ENCODE measurements around the gene LY6G5C. TPM values are rescaled to one million over a fixed set of nuclear protein-coding genes. Genes with fewer than 3 reads are reported as not detected.

LY6G5C gene
- total RNA-seq, 2 donors from 2014 or later: not detected

DNA sequence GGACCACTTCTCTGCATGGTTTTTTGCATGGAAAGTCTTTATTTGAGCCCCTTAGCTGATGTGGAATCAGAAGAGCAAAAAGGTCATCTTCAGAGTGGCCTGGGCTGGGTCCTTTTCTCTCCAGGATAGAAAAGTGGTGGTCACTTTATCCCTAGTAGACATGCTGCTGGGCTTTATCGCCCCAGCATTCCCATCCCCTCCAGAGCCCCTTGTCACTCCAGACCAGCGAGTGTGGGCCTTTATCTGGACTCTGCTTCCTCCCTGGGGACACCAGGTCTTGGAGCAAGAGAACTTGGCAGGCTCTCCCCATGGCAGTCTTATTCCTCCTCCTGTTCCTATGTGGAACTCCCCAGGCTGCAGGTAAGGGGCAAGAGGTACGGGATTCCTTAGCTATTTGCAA, 25.7 kb upstream of the LY6G5C start, which contains the start of gene LY6G6F:
Gene LY6G6F, plus strand, starts transcription at position 268 of the 400 bp plus-strand sequence. Its CDS starts 41 bp downstream, at position 309.
- DNase-seq (ENCODE audit: low spot score) (no peak), ATAC-seq (ENCODE audit: insufficient number of reproducible peaks, low FRiP score, low read depth) (no peak)
- Histone ChIP-seq H3K4me1 (ENCODE audit: control insufficient read depth in 1 of 2, low read depth in 2 of 2) (peaks cover 10 to 13% of the 10 kb centered on the region in 2 donors), H3K36me3 (no peaks in the 10 kb centered on the region), H3K27ac (no peak within 1 kb of the TSS), H3K27me3 (replicated peaks; ENCODE audit: insufficient read depth) (no peaks in the 10 kb centered on the region), H3K4me3 (no peak within 1 kb of the TSS), H3K9me3 (no peaks in the 10 kb centered on the region)
- TF ChIP-seq CTCF (IDR thresholded peaks at IDR 0.05): no peak

DNA sequence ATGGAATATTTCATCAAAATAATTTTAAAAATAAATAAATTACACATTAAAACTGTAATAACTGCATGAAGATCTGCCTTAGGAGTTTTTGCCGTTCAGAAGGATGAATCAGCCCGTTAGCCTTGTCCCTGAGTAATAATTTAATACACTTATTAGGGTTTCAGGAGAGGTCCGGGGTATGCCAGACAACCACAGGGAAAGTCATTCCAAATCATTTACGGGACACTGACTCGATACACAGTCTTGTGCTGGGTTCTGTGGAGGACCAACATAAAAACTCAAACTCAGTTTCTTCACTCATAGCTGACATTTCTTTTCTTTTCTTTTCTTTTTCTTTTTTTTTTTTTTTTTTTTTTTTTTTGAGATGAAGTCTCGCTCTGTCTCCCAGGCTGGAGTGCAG, 25.1 kb upstream of the LY6G5C start:
- Histone ChIP-seq H3K4me1 (ENCODE audit: control insufficient read depth in 1 of 2, low read depth in 2 of 2) (peaks cover 13 to 19% of the 10 kb centered on the region in 2 donors), H3K9me3 (no peaks in the 10 kb centered on the region), H3K4me3 (no peak overlapping the region), H3K27ac (no peak overlapping the region), H3K36me3 (no peaks in the 10 kb centered on the region), H3K27me3 (replicated peaks; ENCODE audit: insufficient read depth) (no peaks in the 10 kb centered on the region)
- no peak for TF ChIP-seq CTCF (IDR thresholded peaks at IDR 0.05)
- ATAC-seq (ENCODE audit: insufficient number of reproducible peaks, low FRiP score, low read depth) (no peak), DNase-seq (ENCODE audit: low spot score) (no peak)

- H3K27ac ChIP-seq: peak within 1 kb of the TSS; percentile 95 to 97
- peak; percentile 19 for TF ChIP-seq CTCF (IDR thresholded peaks at IDR 0.05)
- ATAC-seq (ENCODE audit: insufficient number of reproducible peaks, low FRiP score, low read depth) (peak; percentile 95), DNase-seq (ENCODE audit: low spot score) (peak; percentile 97)
- peak within 1 kb of the TSS; percentile 92 for H3K4me3 ChIP-seq
- H3K9me3 ChIP-seq: no peaks in the 10 kb centered on the region
- H3K27me3 ChIP-seq (replicated peaks; ENCODE audit: insufficient read depth): no peaks in the 10 kb centered on the region
- peaks cover 13 to 23% of the 10 kb centered on the region in 2 donors for H3K4me1 ChIP-seq (ENCODE audit: control insufficient read depth in 1 of 2, low read depth in 2 of 2)
- H3K36me3 ChIP-seq: peaks cover 6% of the 10 kb centered on the region
Measured at GRCh38 chr6:31702819-31703716, 22.2 kb upstream of the LY6G5C start, which contains the start of gene ABHD16A. Gene ABHD16A, minus strand, starts transcription at chr6:31703324. Its CDS starts 43 bp downstream, at chr6:31703281.

DNA sequence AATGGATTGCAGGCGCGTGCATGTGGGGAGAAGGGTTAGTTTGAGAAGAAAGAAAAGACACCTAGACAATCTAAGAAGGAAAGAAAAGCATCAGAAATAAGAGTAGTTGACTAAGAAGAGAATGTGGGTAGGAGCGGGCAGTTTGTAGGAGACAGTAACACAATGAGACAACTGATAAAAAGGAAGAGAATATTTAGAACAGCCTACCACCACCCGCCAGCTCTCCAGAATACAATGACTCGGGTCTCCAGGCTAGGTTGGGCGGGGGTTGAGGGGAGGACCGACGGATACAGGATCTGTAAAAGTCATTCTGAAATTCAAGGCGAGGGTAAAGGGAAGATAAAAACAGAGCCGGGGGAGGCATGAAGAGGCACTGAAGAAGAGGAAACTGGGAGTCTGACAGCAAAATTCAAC, 21.5 kb upstream of the LY6G5C start:
- no peak for TF ChIP-seq CTCF (IDR thresholded peaks at IDR 0.05)
- Histone ChIP-seq H3K4me1 (ENCODE audit: control insufficient read depth in 1 of 2, low read depth in 2 of 2) (peaks cover 13 to 23% of the 10 kb centered on the region in 2 donors), H3K27ac (peak overlapping the region; percentile 95 to 97), H3K36me3 (peaks cover 9% of the 10 kb centered on the region), H3K9me3 (no peaks in the 10 kb centered on the region), H3K4me3 (peak overlapping the region; percentile 92), H3K27me3 (replicated peaks; ENCODE audit: insufficient read depth) (no peaks in the 10 kb centered on the region)
- no peak for ATAC-seq (ENCODE audit: insufficient number of reproducible peaks, low FRiP score, low read depth)
- no peak for DNase-seq (ENCODE audit: low spot score)

DNA sequence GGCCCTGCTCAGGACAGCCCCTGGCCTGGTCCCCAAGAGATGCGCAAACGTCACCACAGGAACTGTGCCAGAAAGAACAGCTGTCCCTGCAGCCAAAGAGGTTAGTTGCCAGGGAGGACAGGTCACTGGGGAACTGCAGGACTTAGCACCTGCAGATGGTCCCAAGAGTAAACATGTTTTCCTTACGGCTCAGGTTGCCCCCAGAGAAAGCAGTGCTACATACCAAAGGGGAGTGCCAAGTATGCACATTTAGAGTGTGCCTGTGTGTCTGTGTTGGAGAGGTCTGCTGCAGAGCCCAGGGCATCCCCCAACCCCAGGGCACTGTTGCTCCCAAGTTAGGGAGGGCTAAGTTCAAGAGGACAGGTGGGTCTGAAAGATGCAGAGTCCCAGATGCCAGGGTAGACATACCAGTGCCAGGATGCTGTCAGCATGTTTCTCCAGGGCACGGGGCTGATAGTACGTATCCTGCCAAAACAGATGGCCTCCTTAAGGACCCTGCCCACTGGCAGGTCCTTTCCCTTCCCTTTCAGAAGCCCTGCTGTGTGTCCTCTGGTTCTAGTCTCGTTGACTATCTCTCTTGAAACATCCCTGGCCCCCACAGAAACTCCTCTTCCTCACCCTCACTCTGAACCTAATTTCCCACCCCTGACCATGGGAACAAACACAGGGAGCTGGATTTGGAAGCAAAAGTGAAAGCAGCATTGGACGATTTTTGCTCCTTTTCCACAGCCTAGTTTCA, 21.0 kb upstream of the LY6G5C start:
- no peak for TF ChIP-seq CTCF (IDR thresholded peaks at IDR 0.05)
- no peak for DNase-seq (ENCODE audit: low spot score)

More for the DNA sequence above, 21.0 kb upstream of the LY6G5C start:
- peak overlapping the region; percentile 92 for H3K4me3 ChIP-seq
- no peaks in the 10 kb centered on the region for H3K9me3 ChIP-seq
- H3K4me1 ChIP-seq (ENCODE audit: control insufficient read depth in 1 of 2, low read depth in 2 of 2): peaks cover 13 to 23% of the 10 kb centered on the region in 2 donors
- H3K27ac ChIP-seq: peak overlapping the region; percentile 95 to 97
- H3K36me3 ChIP-seq: peaks cover 9% of the 10 kb centered on the region
- no peaks in the 10 kb centered on the region for H3K27me3 ChIP-seq (replicated peaks; ENCODE audit: insufficient read depth)
- no peak for ATAC-seq (ENCODE audit: insufficient number of reproducible peaks, low FRiP score, low read depth)

Data from thoracic aorta (tissue), 2 donors.